HL-60 (cell line): Measurements from ENCODE around the gene DNMT3L.
"Not testable (repeated sequence)": the region's sequence is repeated elsewhere in the genome, so short reads cannot be mapped to it uniquely, and the experiment has no call there.

Experiments used
- CTCF ChIP-seq: IDR thresholded peaks from one replicate; pipeline ENCODE4 v1.5.1; 2011; ENCODE audit warnings: low read length, control low read depth, inconsistent platforms; ENCODE audit not compliant: insufficient read depth
- GABPA ChIP-seq: IDR thresholded peaks from 2 replicates; pipeline ENCODE4 v1.6.1; 2012; ENCODE audit warnings: low read depth
- POLR2AphosphoS5 ChIP-seq: IDR thresholded peaks from 2 replicates; pipeline ENCODE4 v1.6.1; 2012; ENCODE audit warnings: low read depth
- REST ChIP-seq: IDR thresholded peaks from 2 replicates; pipeline ENCODE4 v1.6.1; 2012; ENCODE audit warnings: low read depth; ENCODE audit not compliant: insufficient replicate concordance

- TF ChIP-seq CTCF, POLR2AphosphoS5, REST, GABPA: not testable (repeated sequence)
Observed at GRCh38 chr21:44199997-44200396, 61.7 kb downstream of the DNMT3L start.
